Endothelial cell (in vitro differentiated cells): ENCODE results near the gene DRD3. TPM values are rescaled to one million over a fixed set of nuclear protein-coding genes. Genes with fewer than 3 reads are reported as not detected.

Experiments
- DNase-seq: peaks from one replicate; pipeline ENCODE4 v3.0.0; 2021; ENCODE audit warnings: low spot score
- H3K27ac Mint-ChIP-seq: one replicate; pipeline ENCODE4 v1.8.0; 2021; ENCODE audit warnings: mixed read lengths, inconsistent platforms; ENCODE audit not compliant: unreplicated experiment
- H3K27me3 Mint-ChIP-seq: one replicate; pipeline ENCODE4 v1.8.0; 2021; ENCODE audit warnings: mild to moderate bottlenecking, moderate library complexity, mixed read lengths, inconsistent platforms; ENCODE audit not compliant: unreplicated experiment
- H3K36me3 Mint-ChIP-seq: one replicate; pipeline ENCODE4 v1.8.0; 2021; ENCODE audit warnings: mild to moderate bottlenecking, low read depth, mixed read lengths, inconsistent platforms; ENCODE audit not compliant: unreplicated experiment
- H3K4me1 Mint-ChIP-seq: one replicate; pipeline ENCODE4 v1.8.0; 2021; ENCODE audit warnings: mild to moderate bottlenecking, mixed read lengths, inconsistent platforms; ENCODE audit not compliant: unreplicated experiment
- H3K4me3 Mint-ChIP-seq: one replicate; pipeline ENCODE4 v1.8.0; 2021; ENCODE audit warnings: mild to moderate bottlenecking, mixed read lengths, inconsistent platforms; ENCODE audit not compliant: unreplicated experiment
- H3K9me3 Mint-ChIP-seq: one replicate; pipeline ENCODE4 v1.8.0; 2021; ENCODE audit warnings: mixed read lengths, inconsistent platforms; ENCODE audit not compliant: unreplicated experiment
- total RNA-seq: library from RNA; stranded (reverse); fragmentation: NEBNext Ultra II Directional; extraction: Animal tissue kit (Norgen Biotek cat#: 25700); gene quantifications from one replicate; pipeline ENCODE4 v1.2.1, GENCODE V29; 2021; ENCODE audit not compliant: unreplicated experiment
- TF ChIP-seq, protein P1 (sequence below): fragments of 200-600 bp; sonication (generic); IDR thresholded peaks from one replicate; pipeline ENCODE4 v1.5.0; 2021; ENCODE audit warnings: antibody characterized with exemption; ENCODE audit not compliant: unreplicated experiment

The DRD3 gene
- total RNA-seq, 1 donor from 2014 or later = not detected

DNA sequence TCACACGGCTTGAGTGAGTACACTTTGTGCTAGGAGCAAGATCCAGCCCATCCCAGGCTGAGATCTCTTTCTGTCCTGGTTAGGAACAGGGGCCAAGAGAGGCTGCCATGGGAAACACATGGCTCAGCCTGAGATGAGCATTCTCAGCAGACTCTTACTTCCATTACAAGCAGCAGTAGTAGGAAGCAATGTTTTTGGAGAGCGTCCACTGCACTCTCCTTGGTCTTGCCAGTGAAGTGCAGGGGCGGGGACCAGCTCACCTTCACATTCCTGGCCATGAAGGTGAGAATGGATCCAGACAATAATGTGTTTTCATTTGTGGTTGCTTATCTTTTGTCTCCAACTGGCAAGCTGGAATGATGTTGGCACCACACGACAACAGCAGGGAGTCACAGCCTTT lies 33.8 kb upstream of the DRD3 start:
- no peak overlapping the region for H3K27ac Mint-ChIP-seq
- TF ChIP-seq, protein P1, sequence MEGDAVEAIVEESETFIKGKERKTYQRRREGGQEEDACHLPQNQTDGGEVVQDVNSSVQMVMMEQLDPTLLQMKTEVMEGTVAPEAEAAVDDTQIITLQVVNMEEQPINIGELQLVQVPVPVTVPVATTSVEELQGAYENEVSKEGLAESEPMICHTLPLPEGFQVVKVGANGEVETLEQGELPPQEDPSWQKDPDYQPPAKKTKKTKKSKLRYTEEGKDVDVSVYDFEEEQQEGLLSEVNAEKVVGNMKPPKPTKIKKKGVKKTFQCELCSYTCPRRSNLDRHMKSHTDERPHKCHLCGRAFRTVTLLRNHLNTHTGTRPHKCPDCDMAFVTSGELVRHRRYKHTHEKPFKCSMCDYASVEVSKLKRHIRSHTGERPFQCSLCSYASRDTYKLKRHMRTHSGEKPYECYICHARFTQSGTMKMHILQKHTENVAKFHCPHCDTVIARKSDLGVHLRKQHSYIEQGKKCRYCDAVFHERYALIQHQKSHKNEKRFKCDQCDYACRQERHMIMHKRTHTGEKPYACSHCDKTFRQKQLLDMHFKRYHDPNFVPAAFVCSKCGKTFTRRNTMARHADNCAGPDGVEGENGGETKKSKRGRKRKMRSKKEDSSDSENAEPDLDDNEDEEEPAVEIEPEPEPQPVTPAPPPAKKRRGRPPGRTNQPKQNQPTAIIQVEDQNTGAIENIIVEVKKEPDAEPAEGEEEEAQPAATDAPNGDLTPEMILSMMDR = no peak
- H3K36me3 Mint-ChIP-seq = no peaks in the 10 kb centered on the region
- no peaks in the 10 kb centered on the region for H3K9me3 Mint-ChIP-seq
- no peak for DNase-seq
- H3K27me3 Mint-ChIP-seq = peaks cover 2% of the 10 kb centered on the region
- H3K4me1 Mint-ChIP-seq = peaks cover 10% of the 10 kb centered on the region
- H3K4me3 Mint-ChIP-seq = no peak overlapping the region

DNA sequence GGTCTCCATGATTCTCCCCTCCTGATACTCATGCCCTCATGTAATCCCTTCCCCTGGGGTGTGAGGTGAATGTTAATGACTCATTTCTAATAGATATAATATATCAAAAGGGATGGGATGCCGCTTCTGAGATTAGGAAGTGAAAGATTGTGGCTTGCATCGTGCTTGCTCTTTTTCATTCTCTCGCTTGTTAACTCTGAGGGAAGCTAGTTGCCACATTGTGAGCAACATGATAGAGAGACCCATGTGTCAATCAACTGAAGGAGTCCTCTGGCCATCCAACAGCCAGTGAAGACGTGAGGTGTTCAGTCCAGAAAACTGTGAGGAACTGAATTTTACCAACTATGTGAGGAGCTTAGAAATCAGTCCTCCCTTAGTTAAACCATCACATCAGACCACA lies 28.9 kb upstream of the DRD3 start:
- TF ChIP-seq, protein P1 = no peak
- no peak for DNase-seq
- peaks cover under 1% of the 10 kb centered on the region for H3K4me1 Mint-ChIP-seq
- H3K27ac Mint-ChIP-seq = no peak overlapping the region
- no peaks in the 10 kb centered on the region for H3K36me3 Mint-ChIP-seq
- no peak overlapping the region for H3K4me3 Mint-ChIP-seq
- no peaks in the 10 kb centered on the region for H3K27me3 Mint-ChIP-seq
- H3K9me3 Mint-ChIP-seq = no peaks in the 10 kb centered on the region

DNA sequence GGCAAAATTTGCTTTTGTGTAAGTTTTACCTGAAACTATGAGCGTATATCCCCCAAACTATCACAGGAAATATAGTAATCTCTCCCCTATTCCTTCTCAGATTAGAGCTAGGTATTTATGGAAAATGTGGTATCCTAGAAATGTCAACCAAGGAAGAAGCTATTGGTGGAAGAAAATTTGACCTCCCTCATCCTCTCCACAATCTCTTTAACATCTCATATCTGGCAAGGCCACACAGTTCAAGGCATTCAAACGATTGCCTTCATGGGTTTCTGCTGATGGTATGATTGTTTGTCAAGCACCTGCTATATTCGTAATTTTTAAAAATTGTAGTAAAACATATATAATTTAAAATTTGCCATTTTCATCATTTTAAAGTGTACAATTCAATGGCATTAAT lies 27.5 kb upstream of the DRD3 start:
- no peak for DNase-seq
- H3K27ac Mint-ChIP-seq = no peak overlapping the region
- no peak overlapping the region for H3K4me3 Mint-ChIP-seq
- H3K36me3 Mint-ChIP-seq = no peaks in the 10 kb centered on the region
- H3K4me1 Mint-ChIP-seq = no peaks in the 10 kb centered on the region
- no peaks in the 10 kb centered on the region for H3K9me3 Mint-ChIP-seq
- TF ChIP-seq, protein P1 = no peak
- no peaks in the 10 kb centered on the region for H3K27me3 Mint-ChIP-seq

DNA sequence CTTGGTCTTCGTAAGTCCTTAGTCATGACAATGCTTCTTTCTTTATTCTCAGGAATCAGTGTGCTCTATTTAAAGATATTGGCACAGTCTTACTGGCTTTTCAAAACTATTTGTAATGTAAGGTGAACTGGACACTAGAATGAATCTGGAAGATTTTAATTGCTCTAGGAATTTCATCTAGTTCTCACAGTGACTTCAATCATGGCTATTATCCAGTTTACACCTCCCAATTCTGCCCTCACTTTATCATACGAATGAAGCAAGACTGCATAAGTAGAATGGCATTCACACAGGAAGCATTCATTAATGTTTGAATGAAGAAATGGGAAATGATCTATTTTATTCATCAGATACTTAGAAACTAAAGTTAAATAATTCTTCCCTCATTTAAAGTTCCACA lies 26.7 kb upstream of the DRD3 start:
- H3K36me3 Mint-ChIP-seq = no peaks in the 10 kb centered on the region
- TF ChIP-seq, protein P1 = no peak
- H3K9me3 Mint-ChIP-seq = no peaks in the 10 kb centered on the region
- no peak for DNase-seq
- no peaks in the 10 kb centered on the region for H3K27me3 Mint-ChIP-seq
- no peak overlapping the region for H3K27ac Mint-ChIP-seq
- H3K4me3 Mint-ChIP-seq = no peak overlapping the region
- H3K4me1 Mint-ChIP-seq = no peaks in the 10 kb centered on the region

DNA sequence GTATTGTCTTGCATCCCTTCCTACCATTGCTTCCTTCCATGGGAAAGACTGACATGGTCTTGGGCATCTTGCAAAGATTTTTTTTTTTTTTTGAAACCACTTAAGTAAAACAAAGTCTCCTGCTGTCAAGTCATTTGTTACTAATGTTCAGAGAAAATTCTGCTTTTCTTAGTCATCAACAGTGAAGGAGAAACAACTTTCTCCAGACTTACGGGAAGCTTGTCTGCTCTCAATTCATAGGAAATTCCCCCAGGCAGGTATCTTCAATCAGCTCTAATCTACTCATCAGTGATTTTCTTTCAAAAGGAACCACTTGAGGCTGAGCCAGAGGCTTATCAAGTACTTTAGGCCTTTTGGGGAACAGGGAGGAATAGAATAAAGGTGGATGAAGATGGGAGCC lies 15.9 kb upstream of the DRD3 start:
- Mint-ChIP-seq H3K27me3 (no peaks in the 10 kb centered on the region), H3K4me1 (no peaks in the 10 kb centered on the region), H3K4me3 (no peak overlapping the region), H3K36me3 (no peaks in the 10 kb centered on the region), H3K27ac (no peak overlapping the region), H3K9me3 (no peaks in the 10 kb centered on the region)
- TF ChIP-seq, protein P1 = no peak
- no peak for DNase-seq
